Tibial nerve (tissue), 3 donors: ENCODE results near the gene PIH1D1.

Source experiments
- EP300 ChIP-seq, 2 donors: sonication (generic); formaldehyde crosslinking; IDR thresholded peaks; one replicate each; pipeline ENCODE4 v1.6.1; 2017; ENCODE audit warnings: antibody characterized with exemption in 2 of 2, mild to moderate bottlenecking in 1 of 2
- POLR2A ChIP-seq, 2 donors: fragments of 450-650 bp; IDR thresholded peaks; one replicate each; pipeline ENCODE4 v1.6.1; 2017; ENCODE audit warnings: antibody characterized with exemption in 2 of 2, mild to moderate bottlenecking in 2 of 2, moderate library complexity in 2 of 2

- TF ChIP-seq EP300 (IDR thresholded peaks at IDR 0.05) (no peak), POLR2A (IDR thresholded peaks at IDR 0.05) (no peak)
Observed at GRCh38 chr19:49398931-49399330, 52.7 kb downstream of the PIH1D1 start.
